ENCODE results near the gene GTF2H2C. TPM values are rescaled to one million over a fixed set of nuclear protein-coding genes. Genes with fewer than 3 reads are reported as not detected.
"Not testable (repeated sequence)": the region's sequence is repeated elsewhere in the genome, so short reads cannot be mapped to it uniquely, and the experiment has no call there.

Gene GTF2H2C
- total RNA-seq, 1 experiment from 2014 or later, result 61.0 TPM

- Histone ChIP-seq H3K23ac (ENCODE audit: insufficient read length, low read depth, low read length) (no peak overlapping the region), H3K4ac (ENCODE audit: low read depth, low read length) (no peak overlapping the region), H3K56ac (ENCODE audit: insufficient read length, low read depth, low read length) (no peak overlapping the region), H4K5ac (ENCODE audit: insufficient read length, low read depth, low read length) (no peak overlapping the region), H2AFZ (ENCODE audit: low read length) (no peak overlapping the region), H3K9ac (ENCODE audit: extremely low read depth, insufficient read length, low read length) (no peak overlapping the region), H3K18ac (ENCODE audit: insufficient read length, low read depth, low read length) (no peak overlapping the region), H3K4me2 (ENCODE audit: insufficient read depth, insufficient read length, low read length) (no peak overlapping the region), H2BK5ac (ENCODE audit: insufficient read length, low read length) (no peak overlapping the region), H3K4me1 (ENCODE audit: insufficient read depth, low read length) (no peaks in the 10 kb centered on the region), H4K91ac (ENCODE audit: insufficient read length, low read depth, low read length) (no peak overlapping the region), H2BK12ac (ENCODE audit: insufficient read length, low read depth, low read length) (no peak overlapping the region), H4K8ac (replicated peaks; ENCODE audit: insufficient read length, low read depth, low read length) (no peak overlapping the region), H3T11ph (ENCODE audit: low read length) (no peak overlapping the region), H3K9me3 (ENCODE audit: control insufficient read depth, low read depth, low read length) (no peaks in the 10 kb centered on the region), H3K27me3 (ENCODE audit: insufficient read depth, low read length) (no peaks in the 10 kb centered on the region), H3K23me2 (ENCODE audit: insufficient read length, low read depth, low read length, poor library complexity, severe bottlenecking) (no peaks in the 10 kb centered on the region), H3K27ac (ENCODE audit: insufficient read length, low read depth, low read length) (no peak overlapping the region), H3K79me1 (ENCODE audit: insufficient read depth, low read depth, low read length, poor library complexity, severe bottlenecking) (no peaks in the 10 kb centered on the region), H3K14ac (ENCODE audit: insufficient read depth, low read length) (no peak overlapping the region), H2BK120ac (ENCODE audit: low read depth, low read length, poor library complexity, severe bottlenecking) (no peak overlapping the region), H4K20me1 (ENCODE audit: control insufficient read depth, insufficient read depth, insufficient read length) (no peaks in the 10 kb centered on the region), H2AK5ac (ENCODE audit: insufficient read length, low read length) (no peak overlapping the region), H2BK15ac (ENCODE audit: low read depth, low read length) (no peak overlapping the region), H3K79me2 (ENCODE audit: insufficient read depth, low read length) (no peaks in the 10 kb centered on the region), H2BK20ac (ENCODE audit: low read depth, low read length, poor library complexity, severe bottlenecking) (no peak overlapping the region)
- Mint-ChIP-seq H3K36me3 (ENCODE audit: insufficient read depth in 1 of 3, low read depth in 3 of 3) (peaks cover 35 to 80% (median 57%) of the 10 kb centered on the region in 3 experiments), H3K4me1 (no peaks in the 10 kb centered on the region), H3K27me3 (ENCODE audit: low read depth) (no peaks in the 10 kb centered on the region), H3K9me3 (peaks cover 14 to 17% of the 10 kb centered on the region in 2 experiments), H3K27ac (peak overlapping the region in 1 of 3 experiments; percentile 19; a peak in 2 of 7 replicates), H3K4me3 (no peak overlapping the region)
- no peak for TF ChIP-seq CTCF (conservative IDR thresholded peaks at IDR 0.05)
- WGBS (ENCODE audit: extremely low coverage, insufficient read length, low lambda C conversion rate), result no CpG with 5 or more reads among the region's 2 CpGs
- no peak for DNase-seq
Observed at GRCh38 chr5:69512740-69513260, 47.2 kb upstream of the GTF2H2C start.

- not testable (repeated sequence) for H3K4me1 Mint-ChIP-seq; H4K5ac ChIP-seq (ENCODE audit: insufficient read length, low read depth, low read length); H2AK5ac ChIP-seq (ENCODE audit: insufficient read length, low read length); H3K9ac ChIP-seq (ENCODE audit: extremely low read depth, insufficient read length, low read length); H3T11ph ChIP-seq (ENCODE audit: low read length); H4K20me1 ChIP-seq (ENCODE audit: control insufficient read depth, insufficient read depth, insufficient read length); H3K27ac Mint-ChIP-seq; H3K79me2 ChIP-seq (ENCODE audit: insufficient read depth, low read length); DNase-seq; H3K9me3 ChIP-seq (ENCODE audit: control insufficient read depth, low read depth, low read length); H2AFZ ChIP-seq (ENCODE audit: low read length); H4K91ac ChIP-seq (ENCODE audit: insufficient read length, low read depth, low read length); H3K4me3 Mint-ChIP-seq; H3K4me1 ChIP-seq (ENCODE audit: insufficient read depth, low read length); H3K27me3 Mint-ChIP-seq (ENCODE audit: low read depth); H3K79me1 ChIP-seq (ENCODE audit: insufficient read depth, low read depth, low read length, poor library complexity, severe bottlenecking); H2BK15ac ChIP-seq (ENCODE audit: low read depth, low read length); H3K27ac ChIP-seq (ENCODE audit: insufficient read length, low read depth, low read length); H3K14ac ChIP-seq (ENCODE audit: insufficient read depth, low read length); H2BK120ac ChIP-seq (ENCODE audit: low read depth, low read length, poor library complexity, severe bottlenecking); H3K23ac ChIP-seq (ENCODE audit: insufficient read length, low read depth, low read length); H2BK20ac ChIP-seq (ENCODE audit: low read depth, low read length, poor library complexity, severe bottlenecking); H3K23me2 ChIP-seq (ENCODE audit: insufficient read length, low read depth, low read length, poor library complexity, severe bottlenecking); H3K4ac ChIP-seq (ENCODE audit: low read depth, low read length); H4K8ac ChIP-seq (replicated peaks; ENCODE audit: insufficient read length, low read depth, low read length); H3K27me3 ChIP-seq (ENCODE audit: insufficient read depth, low read length); H3K4me2 ChIP-seq (ENCODE audit: insufficient read depth, insufficient read length, low read length); H3K18ac ChIP-seq (ENCODE audit: insufficient read length, low read depth, low read length); H2BK12ac ChIP-seq (ENCODE audit: insufficient read length, low read depth, low read length); H3K56ac ChIP-seq (ENCODE audit: insufficient read length, low read depth, low read length); H2BK5ac ChIP-seq (ENCODE audit: insufficient read length, low read length)
- no CpG with 5 or more reads among the region's 30 CpGs for WGBS (ENCODE audit: extremely low coverage, insufficient read length, low lambda C conversion rate)
- peaks cover 23 to 61% (median 45%) of the 10 kb centered on the region in 3 experiments for H3K36me3 Mint-ChIP-seq (ENCODE audit: insufficient read depth in 1 of 3, low read depth in 3 of 3)
- H3K9me3 Mint-ChIP-seq, result peaks cover 14 to 17% of the 10 kb centered on the region in 2 experiments
Observed at GRCh38 chr5:69515570-69515969, 44.4 kb upstream of the GTF2H2C start.
